ENCODE data around the gene NPBWR2. TPM values are rescaled to one million over a fixed set of nuclear protein-coding genes. Genes with fewer than 3 reads are reported as not detected.
A peak's percentile ranks its signal among the peaks of the same experiment; 100 is the strongest.

NPBWR2 gene
- total RNA-seq, 1 experiment from 2014 or later: not detected

DNA sequence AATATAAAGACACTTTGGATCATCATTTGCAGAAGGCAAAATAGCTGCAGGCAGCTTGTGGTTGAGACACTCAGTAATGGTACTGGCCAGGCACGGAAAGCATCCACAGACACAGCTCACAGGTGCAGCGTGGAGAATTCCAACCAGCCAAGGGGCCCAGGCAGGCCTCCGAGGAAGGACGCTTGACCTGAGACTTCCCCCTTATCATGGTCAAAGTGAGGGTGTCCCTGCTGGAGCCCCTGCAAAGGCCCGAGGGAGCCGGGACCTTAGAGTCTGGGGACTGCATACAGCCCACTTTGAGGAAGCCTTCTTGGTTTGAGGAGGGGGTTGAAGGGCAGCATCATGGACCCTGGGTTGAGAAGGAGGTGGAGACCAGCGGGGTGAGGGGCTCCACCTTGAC, 41.8 kb upstream of the NPBWR2 start:
- Mint-ChIP-seq H3K9me3 (peaks cover 25% of the 10 kb centered on the region), H3K27me3 (ENCODE audit: low read depth) (no peaks in the 10 kb centered on the region; the same call in 1 of the 2 replicates), H3K27ac (no peak overlapping the region), H3K4me3 (no peak overlapping the region), H3K4me1 (peaks cover 24% of the 10 kb centered on the region), H3K36me3 (peaks cover 20% of the 10 kb centered on the region)
- TF ChIP-seq, protein P1, sequence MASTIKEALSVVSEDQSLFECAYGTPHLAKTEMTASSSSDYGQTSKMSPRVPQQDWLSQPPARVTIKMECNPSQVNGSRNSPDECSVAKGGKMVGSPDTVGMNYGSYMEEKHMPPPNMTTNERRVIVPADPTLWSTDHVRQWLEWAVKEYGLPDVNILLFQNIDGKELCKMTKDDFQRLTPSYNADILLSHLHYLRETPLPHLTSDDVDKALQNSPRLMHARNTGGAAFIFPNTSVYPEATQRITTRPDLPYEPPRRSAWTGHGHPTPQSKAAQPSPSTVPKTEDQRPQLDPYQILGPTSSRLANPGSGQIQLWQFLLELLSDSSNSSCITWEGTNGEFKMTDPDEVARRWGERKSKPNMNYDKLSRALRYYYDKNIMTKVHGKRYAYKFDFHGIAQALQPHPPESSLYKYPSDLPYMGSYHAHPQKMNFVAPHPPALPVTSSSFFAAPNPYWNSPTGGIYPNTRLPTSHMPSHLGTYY (CRISPR knock-in tag; IDR thresholded peaks at IDR 0.05): no peak
- ChIA-PET POLR2A (no interaction called here), CTCF (no interaction called here)
- no peak for ATAC-seq
- DNase-seq (ENCODE audit: low spot score): peak; percentile 4

DNA sequence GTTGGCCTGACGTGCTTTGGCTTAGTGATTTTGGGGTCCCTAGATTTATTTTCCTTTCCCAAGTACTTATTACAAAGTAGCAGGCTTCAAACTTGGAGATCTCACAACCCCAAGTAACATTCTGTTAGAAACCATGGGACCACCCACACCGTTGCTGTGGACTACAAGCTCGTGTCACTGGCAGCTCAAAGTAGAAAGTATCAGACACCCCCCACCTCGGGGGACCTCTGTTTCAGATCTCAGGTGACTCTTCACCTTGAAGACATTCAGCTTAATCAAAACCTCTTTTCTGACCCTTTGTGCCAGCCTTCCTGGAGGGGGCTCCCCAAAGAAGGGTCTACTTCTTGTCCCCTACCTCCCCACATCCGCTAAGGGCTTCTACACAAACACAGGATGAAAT, 41.2 kb upstream of the NPBWR2 start:
- Mint-ChIP-seq H3K27ac (0 out of 2 replicates have a peak overlapping the region, but pooled peaks have one; percentile 22), H3K4me1 (peaks cover 24% of the 10 kb centered on the region), H3K36me3 (peaks cover 26% of the 10 kb centered on the region), H3K27me3 (ENCODE audit: low read depth) (no peaks in the 10 kb centered on the region; the same call in 1 of the 2 replicates), H3K9me3 (peaks cover 31% of the 10 kb centered on the region), H3K4me3 (no peak overlapping the region)
- ChIA-PET POLR2A (no interaction called here), CTCF (no interaction called here)
- no peak for ATAC-seq
- no peak for TF ChIP-seq MYBL2 (CRISPR knock-in tag; IDR thresholded peaks at IDR 0.05)
- TF ChIP-seq, protein P2, sequence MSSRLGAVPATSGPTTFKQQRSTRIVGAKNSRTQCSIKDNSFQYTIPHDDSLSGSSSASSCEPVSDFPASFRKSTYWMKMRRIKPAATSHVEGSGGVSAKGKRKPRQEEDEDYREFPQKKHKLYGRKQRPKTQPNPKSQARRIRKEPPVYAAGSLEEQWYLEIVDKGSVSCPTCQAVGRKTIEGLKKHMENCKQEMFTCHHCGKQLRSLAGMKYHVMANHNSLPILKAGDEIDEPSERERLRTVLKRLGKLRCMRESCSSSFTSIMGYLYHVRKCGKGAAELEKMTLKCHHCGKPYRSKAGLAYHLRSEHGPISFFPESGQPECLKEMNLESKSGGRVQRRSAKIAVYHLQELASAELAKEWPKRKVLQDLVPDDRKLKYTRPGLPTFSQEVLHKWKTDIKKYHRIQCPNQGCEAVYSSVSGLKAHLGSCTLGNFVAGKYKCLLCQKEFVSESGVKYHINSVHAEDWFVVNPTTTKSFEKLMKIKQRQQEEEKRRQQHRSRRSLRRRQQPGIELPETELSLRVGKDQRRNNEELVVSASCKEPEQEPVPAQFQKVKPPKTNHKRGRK (CRISPR knock-in tag; IDR thresholded peaks at IDR 0.05; ENCODE audit: borderline replicate concordance): no peak
- TF ChIP-seq E2F4 (CRISPR knock-in tag; IDR thresholded peaks at IDR 0.05; ENCODE audit: borderline replicate concordance, low read depth): no peak
- no peak for TF ChIP-seq CDX4 (CRISPR knock-in tag; IDR thresholded peaks at IDR 0.05; ENCODE audit: borderline replicate concordance)
- TF ChIP-seq FOXJ3 (CRISPR knock-in tag; IDR thresholded peaks at IDR 0.05; ENCODE audit: borderline replicate concordance): no peak
- no peak for TF ChIP-seq SMAD3 (CRISPR knock-in tag; IDR thresholded peaks at IDR 0.05; ENCODE audit: borderline replicate concordance)
- no peak for TF ChIP-seq SP1 (CRISPR knock-in tag; conservative IDR thresholded peaks at IDR 0.05)
- no peak for TF ChIP-seq HMGA2 (CRISPR knock-in tag; IDR thresholded peaks at IDR 0.05)
- no peak for TF ChIP-seq E2F5 (CRISPR knock-in tag; IDR thresholded peaks at IDR 0.05)
- TF ChIP-seq ELF4 (CRISPR knock-in tag; IDR thresholded peaks at IDR 0.05; ENCODE audit: low read depth): no peak
- no peak for TF ChIP-seq SMAD4 (CRISPR knock-in tag; IDR thresholded peaks at IDR 0.05)
- TF ChIP-seq ZNF396 (CRISPR knock-in tag; IDR thresholded peaks at IDR 0.05; ENCODE audit: borderline replicate concordance): no peak
- TF ChIP-seq EMX1 (CRISPR knock-in tag; IDR thresholded peaks at IDR 0.05): no peak
- no peak for TF ChIP-seq TEAD4 (CRISPR knock-in tag; IDR thresholded peaks at IDR 0.05)
- TF ChIP-seq CREM (CRISPR knock-in tag; IDR thresholded peaks at IDR 0.05): no peak
- TF ChIP-seq KAT7 (CRISPR knock-in tag; IDR thresholded peaks at IDR 0.05; ENCODE audit: borderline replicate concordance): no peak
- TF ChIP-seq PREB (CRISPR knock-in tag; IDR thresholded peaks at IDR 0.05; ENCODE audit: borderline replicate concordance): no peak
- DNase-seq (ENCODE audit: low spot score): no peak

All from WTC11 (cell line).